K562 (cell line): ENCODE data around the gene PHEX. TPM values are rescaled to one million over a fixed set of nuclear protein-coding genes. Genes with fewer than 3 reads are reported as not detected.

Experiments used
- ATAC-seq: fragments of 200-7000 bp; cut with Tn5 transposase; 3 replicates; pipeline ENCODE4 v1.9.1; 2020; ENCODE audit warnings: moderate library complexity
- BruUV-seq: library from RNA; stranded (reverse); fragments of 400-500 nt; replicated peaks from 2 replicates; lab custom pipeline; 2021; lab: Mats Ljungman, UMichigan
- CTCF ChIA-PET: fragments of 300-600 bp; formaldehyde crosslinking; extraction: SDS; loops from one replicate; lab custom pipeline; 2021; ENCODE audit warnings: low intra/inter-chr PET ratio; lab: Yijun Ruan, JAX
- POLR2A ChIA-PET: fragments of 300-600, 350-650 bp; sonication (Branson Sonifier 250); formaldehyde crosslinking; extraction: SDS; loops from one replicate; lab custom pipeline; 2021; ENCODE audit warnings: antibody characterized with exemption, inconsistent platforms; lab: Yijun Ruan, JAX
- DNase-seq, 4 experiments: peaks; one replicate each; pipeline versions ENCODE4 v3.0.0 to v3.0.0-alpha.2; 2011 to 2018; ENCODE audit warnings: low spot score in 3 of 4, mixed read lengths in 3 of 4; ENCODE audit errors: extremely low read depth in 1 of 4
- FAIRE-seq: peaks from 2 replicates; lab custom pipeline; 2011; peaks lifted over from hg19 to GRCh38; lab: Jason Lieb, UNC
- H2AFZ ChIP-seq: 2 replicates; pipeline ENCODE4 v1.6.0; 2011; ENCODE audit warnings: low read depth, low read length, control low read depth, inconsistent platforms
- H3K27ac ChIP-seq: fragments of 200-600 bp; 3 replicates; pipeline ENCODE4 v1.8.0; 2011; ENCODE audit warnings: low read depth, mild to moderate bottlenecking, control low read depth, inconsistent platforms, low read length, moderate library complexity, mixed read lengths; ENCODE audit errors: extremely low read depth
- H3K27me3 ChIP-seq, 2 experiments: fragments of 300-600 bp in 1 of 2; 2 replicates in 1 of 2; 3 replicates in 1 of 2; pipeline versions ENCODE4 v1.6.0 to v1.8.0; 2011; ENCODE audit warnings: inconsistent platforms in 2 of 2, low read length in 2 of 2, mild to moderate bottlenecking in 1 of 2, mixed read lengths in 1 of 2, moderate library complexity in 1 of 2; ENCODE audit not compliant: control insufficient read depth in 2 of 2, insufficient read depth in 2 of 2
- H3K36me3 ChIP-seq: fragments of 300-600 bp; 3 replicates; pipeline ENCODE4 v1.8.0; 2011; ENCODE audit warnings: mild to moderate bottlenecking, low read length, inconsistent platforms; ENCODE audit not compliant: control insufficient read depth, insufficient read depth
- H3K4me1 ChIP-seq, 2 experiments: fragments of 200-600 bp in 1 of 2; replicated peaks in 1 of 2; 2 replicates in 1 of 2; 3 replicates in 1 of 2; pipeline versions ENCODE4 v1.5.1 to v1.8.0; 2011; ENCODE audit warnings: inconsistent platforms in 2 of 2, low read length in 2 of 2, mild to moderate bottlenecking in 1 of 2, mixed read lengths in 1 of 2, moderate library complexity in 1 of 2; ENCODE audit not compliant: control insufficient read depth in 2 of 2, insufficient read depth in 2 of 2
- H3K4me2 ChIP-seq: 2 replicates; pipeline ENCODE4 v1.6.1; 2011; ENCODE audit warnings: low read length, control low read depth, inconsistent platforms, mixed read lengths; ENCODE audit not compliant: insufficient read depth
- H3K4me3 ChIP-seq: fragments of 200-600 bp; sonication (generic), shearing (Covaris generic); 2 replicates; pipeline ENCODE4 v1.5.1; 2016; ENCODE audit warnings: control low read depth, inconsistent platforms
- H3K79me2 ChIP-seq: fragments of 200-600 bp; 3 replicates; pipeline ENCODE4 v1.8.0; 2011; ENCODE audit warnings: low read length, inconsistent platforms; ENCODE audit not compliant: control insufficient read depth, insufficient read depth
- H3K9ac ChIP-seq, 2 experiments: 2 replicates each; pipeline versions ENCODE4 v1.6.0 to v1.6.1; 2011; ENCODE audit warnings: low read depth in 2 of 2, low read length in 2 of 2, control low read depth in 1 of 2, inconsistent platforms in 1 of 2, mild to moderate bottlenecking in 1 of 2, mixed read lengths in 1 of 2; ENCODE audit not compliant: insufficient read depth in 1 of 2
- H3K9me1 ChIP-seq: one replicate; pipeline ENCODE4 v1.6.0; 2011; ENCODE audit warnings: inconsistent platforms, mild to moderate bottlenecking, low read length, moderate library complexity; ENCODE audit not compliant: control insufficient read depth, insufficient read depth
- H3K9me3 ChIP-seq: replicated peaks from 2 replicates; pipeline ENCODE4 v1.5.1; 2011; ENCODE audit warnings: low read depth, low read length, inconsistent platforms; ENCODE audit not compliant: control insufficient read depth, insufficient read depth
- H4K20me1 ChIP-seq: replicated peaks from 2 replicates; pipeline ENCODE4 v1.6.1; 2011; ENCODE audit warnings: low read length, inconsistent platforms, mixed read lengths; ENCODE audit not compliant: control insufficient read depth, insufficient read depth
- BMI1 ChIP-seq: fragments of 150-350 bp; IDR thresholded peaks from 2 replicates; pipeline ENCODE4 v1.6.1; 2014; ENCODE audit warnings: low read length
- CBFB ChIP-seq: sonication (generic); formaldehyde crosslinking; IDR thresholded peaks from 2 replicates; pipeline ENCODE4 v1.4.0; 2020; ENCODE audit warnings: mild to moderate bottlenecking, missing genetic modification reagents
- DACH1 ChIP-seq: fragments of 450-650 bp; IDR thresholded peaks from 2 replicates; pipeline ENCODE4 v1.6.1; 2018; ENCODE audit not compliant: partially characterized antibody
- HDAC8 ChIP-seq: fragments of 450-650 bp; IDR thresholded peaks from 2 replicates; pipeline ENCODE4 v1.6.1; 2016; ENCODE audit warnings: mild to moderate bottlenecking, missing genetic modification characterization, moderate library complexity, missing compliant biosample characterization
- HMG20B ChIP-seq: fragments of 250-450 bp; sonication (Bioruptor Pico); IDR thresholded peaks from 2 replicates; pipeline ENCODE4 v1.5.0; 2021; ENCODE audit warnings: mild to moderate bottlenecking
- MYNN ChIP-seq, 2 experiments: sonication (generic); formaldehyde crosslinking in 1 of 2; IDR thresholded peaks; 2 replicates each; pipeline versions ENCODE4 v1.5.0 to v1.6.1; 2016 to 2020; ENCODE audit warnings: antibody characterized with exemption in 1 of 2, missing genetic modification reagents in 1 of 2
- NCOA1 ChIP-seq: fragments of 450-650 bp; IDR thresholded peaks from 2 replicates; pipeline ENCODE4 v1.6.1; 2016; ENCODE audit warnings: low read depth
- PHTF2 ChIP-seq: fragments of 250-450 bp; sonication (Bioruptor Pico); IDR thresholded peaks from 2 replicates; pipeline ENCODE4 v1.5.0; 2021; ENCODE audit warnings: mild to moderate bottlenecking
- PRPF4 ChIP-seq: fragments of 200-400 bp; formaldehyde crosslinking; IDR thresholded peaks from one replicate; pipeline ENCODE4 v1.6.1; 2017; ENCODE audit warnings: low read length, low read depth, mild to moderate bottlenecking; ENCODE audit not compliant: insufficient read depth, poor library complexity, severe bottlenecking
- RUNX1 ChIP-seq: sonication (generic); IDR thresholded peaks from 2 replicates; pipeline ENCODE4 v1.6.1; 2016; ENCODE audit warnings: antibody characterized with exemption, low read depth
- SRSF3 ChIP-seq: fragments of 200-400 bp; formaldehyde crosslinking; IDR thresholded peaks from 2 replicates; pipeline ENCODE4 v1.6.1; 2016; ENCODE audit warnings: mild to moderate bottlenecking, low read length, moderate library complexity; ENCODE audit not compliant: insufficient read depth
- U2AF1 ChIP-seq: fragments of 200-400 bp; formaldehyde crosslinking; optimal IDR thresholded peaks from 2 replicates; pipeline ENCODE3; 2017; ENCODE audit warnings: mild to moderate bottlenecking, low read depth, low read length, moderate library complexity
- ZNF165 ChIP-seq: fragments of 250-450 bp; sonication (Bioruptor Pico); IDR thresholded peaks from 2 replicates; pipeline ENCODE4 v1.4.0; 2020; ENCODE audit warnings: borderline replicate concordance
- WGBS: fragments of 100-300 bp; shearing (Covaris generic); methylation state at CpG from one replicate; pipeline ENCODE4 v1.1.6; 2016; ENCODE audit warnings: low coverage, mixed read lengths; ENCODE audit not compliant: insufficient coverage; ENCODE audit errors: missing lambda C conversion rate; 5-methylcytosine and 5-hydroxymethylcytosine counted together
- in situ Hi-C: fragments of 300-500 bp; cut with MboI; formaldehyde crosslinking; loops from 4 replicates; pipeline ENCODE4 v1.15.0; 2018; ENCODE audit warnings: inconsistent platforms, mixed read lengths
- intact Hi-C: fragments of 100-400 bp; cut with micrococcal nuclease; formaldehyde crosslinking; loops from 2 replicates; pipeline ENCODE4 v1.14.2; 2022
- polyA plus RNA-seq, 8 experiments: library from polyadenylated mRNA; depleted of rRNA in 4 of 8; stranded (reverse) in 5 of 8; unstranded in 3 of 8; fragments of >200 nt; fragmentation: Nextera tagmentation in 2 of 8; fragmentation: Illumina TruSeq in 1 of 8; extraction: Ambion mirVana in 2 of 8; extraction: Trizol in 1 of 8; gene quantifications; 2 replicates each; pipeline versions ENCODE4 v1.2.1 to v1.2.3, GENCODE V29; 2011 to 2014; ENCODE audit warnings: inconsistent platforms in 1 of 8, missing spikeins in 1 of 8
- total RNA-seq, 7 experiments: library from RNA; depleted of rRNA in 6 of 7; stranded (reverse); fragments of >200 nt in 6 of 7; fragmentation: Illumina TruSeq in 2 of 7; extraction: Trizol in 2 of 7; gene quantifications; 2 replicates each; pipeline versions ENCODE4 v1.2.1 to v1.2.3, GENCODE V29; 2011 to 2021; ENCODE audit warnings: low replicate concordance in 1 of 7
- TF ChIP-seq, protein P1 (sequence below), 2 experiments: fragments of 450-650 bp; IDR thresholded peaks; 2 replicates each; pipeline ENCODE4 v1.6.1; 2018; ENCODE audit warnings: mild to moderate bottlenecking in 2 of 2, low read depth in 1 of 2; ENCODE audit not compliant: partially characterized antibody in 2 of 2

PHEX gene
- total and polyA plus RNA-seq, 9 of the 15 experiments (the other 6 are each of a cell fraction or from before 2014, with no cell fraction given): 0.01 to 0.11 (median 0.04) TPM; not detected in 6

DNA sequence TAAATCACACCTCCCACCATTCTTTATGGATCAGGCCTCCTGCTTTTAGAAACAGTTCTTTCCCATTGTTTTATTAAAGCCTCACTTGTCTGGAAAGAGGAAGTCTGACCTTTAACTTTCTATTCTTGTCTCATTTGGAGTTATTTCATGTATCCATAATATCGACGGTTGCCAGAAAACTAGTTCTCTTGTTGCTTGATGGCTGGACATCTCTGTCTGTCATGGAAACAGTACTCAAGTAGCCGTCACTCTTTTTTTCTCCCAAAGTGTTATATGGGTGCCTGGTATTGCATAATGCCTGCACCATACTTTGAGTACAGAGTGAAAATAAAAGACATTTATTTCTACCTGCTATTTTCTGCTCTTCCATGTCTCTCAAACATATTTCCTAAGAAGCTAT, 61.4 kb downstream of the PHEX start (continued):
- TF ChIP-seq RUNX1 (no peak), CBFB (CRISPR knock-in tag) (no peak), HDAC8 (tag) (no peak), BMI1 (no peak), PRPF4 (no peak), U2AF1 (no peak)
- TF ChIP-seq, protein P1, sequence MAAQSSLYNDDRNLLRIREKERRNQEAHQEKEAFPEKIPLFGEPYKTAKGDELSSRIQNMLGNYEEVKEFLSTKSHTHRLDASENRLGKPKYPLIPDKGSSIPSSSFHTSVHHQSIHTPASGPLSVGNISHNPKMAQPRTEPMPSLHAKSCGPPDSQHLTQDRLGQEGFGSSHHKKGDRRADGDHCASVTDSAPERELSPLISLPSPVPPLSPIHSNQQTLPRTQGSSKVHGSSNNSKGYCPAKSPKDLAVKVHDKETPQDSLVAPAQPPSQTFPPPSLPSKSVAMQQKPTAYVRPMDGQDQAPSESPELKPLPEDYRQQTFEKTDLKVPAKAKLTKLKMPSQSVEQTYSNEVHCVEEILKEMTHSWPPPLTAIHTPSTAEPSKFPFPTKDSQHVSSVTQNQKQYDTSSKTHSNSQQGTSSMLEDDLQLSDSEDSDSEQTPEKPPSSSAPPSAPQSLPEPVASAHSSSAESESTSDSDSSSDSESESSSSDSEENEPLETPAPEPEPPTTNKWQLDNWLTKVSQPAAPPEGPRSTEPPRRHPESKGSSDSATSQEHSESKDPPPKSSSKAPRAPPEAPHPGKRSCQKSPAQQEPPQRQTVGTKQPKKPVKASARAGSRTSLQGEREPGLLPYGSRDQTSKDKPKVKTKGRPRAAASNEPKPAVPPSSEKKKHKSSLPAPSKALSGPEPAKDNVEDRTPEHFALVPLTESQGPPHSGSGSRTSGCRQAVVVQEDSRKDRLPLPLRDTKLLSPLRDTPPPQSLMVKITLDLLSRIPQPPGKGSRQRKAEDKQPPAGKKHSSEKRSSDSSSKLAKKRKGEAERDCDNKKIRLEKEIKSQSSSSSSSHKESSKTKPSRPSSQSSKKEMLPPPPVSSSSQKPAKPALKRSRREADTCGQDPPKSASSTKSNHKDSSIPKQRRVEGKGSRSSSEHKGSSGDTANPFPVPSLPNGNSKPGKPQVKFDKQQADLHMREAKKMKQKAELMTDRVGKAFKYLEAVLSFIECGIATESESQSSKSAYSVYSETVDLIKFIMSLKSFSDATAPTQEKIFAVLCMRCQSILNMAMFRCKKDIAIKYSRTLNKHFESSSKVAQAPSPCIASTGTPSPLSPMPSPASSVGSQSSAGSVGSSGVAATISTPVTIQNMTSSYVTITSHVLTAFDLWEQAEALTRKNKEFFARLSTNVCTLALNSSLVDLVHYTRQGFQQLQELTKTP (IDR thresholded peaks at IDR 0.05; ENCODE audit: low read depth in 1 of 2, partially characterized antibody in 2 of 2): no peak

GRCh38 chrX:22095286-22095685, 63.2 kb downstream of the PHEX start:
- no peak for FAIRE-seq
- H3K27me3 ChIP-seq: no peaks in the 10 kb centered on the region
- in situ Hi-C loops (no loop called here), intact Hi-C loops (no loop called here)
- H3K9me3 ChIP-seq: no peaks in the 10 kb centered on the region
- H3K9ac ChIP-seq: no peak overlapping the region
- H4K20me1 ChIP-seq: no peaks in the 10 kb centered on the region
- ChIA-PET POLR2A (no interaction called here), CTCF (no interaction called here)
- ATAC-seq: no peak
- H3K4me2 ChIP-seq: no peak overlapping the region
- BruUV-seq: no TSS peak
- no peak for DNase-seq
- H3K79me2 ChIP-seq: no peaks in the 10 kb centered on the region
- H3K27ac ChIP-seq: no peak overlapping the region
- no peaks in the 10 kb centered on the region for H3K4me1 ChIP-seq
- TF ChIP-seq SRSF3: no peak
- no peak for TF ChIP-seq DACH1
- TF ChIP-seq MYNN (IDR thresholded peaks at IDR 0.05): no peak
- no peak for TF ChIP-seq MYNN (CRISPR knock-in tag; IDR thresholded peaks at IDR 0.05)
- no peak for TF ChIP-seq PHTF2 (CRISPR knock-in tag)
- TF ChIP-seq NCOA1: no peak
- TF ChIP-seq HMG20B (CRISPR knock-in tag): no peak
- no peak for TF ChIP-seq ZNF165
- H3K36me3 ChIP-seq: no peaks in the 10 kb centered on the region
- no peak overlapping the region for H2AFZ ChIP-seq
- WGBS: 0% methylated on average over 1 of the region's 3 CpGs
- no peak overlapping the region for H3K4me3 ChIP-seq
- no peaks in the 10 kb centered on the region for H3K9me1 ChIP-seq
